Mesendoderm (in vitro differentiated cells): ENCODE measurements around the gene TRPM5.

Source experiments
- DNase-seq: peaks from one replicate; pipeline ENCODE4 v3.0.0; 2013
- H2AK5ac ChIP-seq: 2 replicates; pipeline ENCODE4 v1.6.1; 2013; ENCODE audit warnings: low read length, inconsistent platforms
- H2BK120ac ChIP-seq: 2 replicates; pipeline ENCODE4 v1.6.1; 2013; ENCODE audit warnings: low read depth, mild to moderate bottlenecking, low read length, moderate library complexity, mixed read lengths
- H2BK15ac ChIP-seq: replicated peaks from 2 replicates; pipeline ENCODE4 v1.6.1; 2013; ENCODE audit warnings: low read depth, mild to moderate bottlenecking, moderate library complexity
- H2BK5ac ChIP-seq: 2 replicates; pipeline ENCODE4 v1.6.1; 2013; ENCODE audit warnings: low read length, inconsistent platforms
- H3K18ac ChIP-seq: 2 replicates; pipeline ENCODE4 v1.6.1; 2013; ENCODE audit warnings: mild to moderate bottlenecking, low read length, mixed read lengths
- H3K23ac ChIP-seq: one replicate; pipeline ENCODE4 v1.6.1; 2013; ENCODE audit warnings: low read length
- H3K27ac ChIP-seq: 2 replicates; pipeline ENCODE4 v1.5.1; 2013; ENCODE audit warnings: low read depth, mild to moderate bottlenecking, inconsistent platforms, low read length, moderate library complexity
- H3K27me3 ChIP-seq: 2 replicates; pipeline ENCODE4 v1.6.1; 2013; ENCODE audit warnings: low read length, control low read depth, mild to moderate bottlenecking, inconsistent platforms; ENCODE audit not compliant: insufficient read depth, poor library complexity
- H3K36me3 ChIP-seq: 2 replicates; pipeline ENCODE4 v1.6.1; 2013; ENCODE audit warnings: low read length, inconsistent platforms; ENCODE audit not compliant: control insufficient read depth, insufficient read depth
- H3K4ac ChIP-seq: one replicate; pipeline ENCODE4 v1.6.1; 2013; ENCODE audit warnings: low read depth, mild to moderate bottlenecking, low read length, moderate library complexity
- H3K4me1 ChIP-seq: 2 replicates; pipeline ENCODE4 v1.6.1; 2013; ENCODE audit warnings: low read depth, low read length, inconsistent platforms; ENCODE audit not compliant: control insufficient read depth
- H3K4me2 ChIP-seq: 2 replicates; pipeline ENCODE4 v1.6.1; 2013; ENCODE audit warnings: low read length
- H3K4me3 ChIP-seq: 2 replicates; pipeline ENCODE4 v1.5.1; 2013; ENCODE audit warnings: mild to moderate bottlenecking, low read length
- H3K56ac ChIP-seq: one replicate; pipeline ENCODE4 v1.6.1; 2013; ENCODE audit warnings: low read length
- H3K79me1 ChIP-seq: 2 replicates; pipeline ENCODE4 v1.6.1; 2013; ENCODE audit warnings: low read length, inconsistent platforms
- H3K79me2 ChIP-seq: 2 replicates; pipeline ENCODE4 v1.6.1; 2013; ENCODE audit warnings: mild to moderate bottlenecking, low read length; ENCODE audit not compliant: control insufficient read depth, insufficient read depth
- H3K9ac ChIP-seq: 2 replicates; pipeline ENCODE4 v1.6.1; 2013; ENCODE audit warnings: low read length, inconsistent platforms
- H4K5ac ChIP-seq: one replicate; pipeline ENCODE4 v1.6.1; 2013; ENCODE audit warnings: low read length
- H4K8ac ChIP-seq: one replicate; pipeline ENCODE4 v1.6.1; 2013; ENCODE audit warnings: low read depth, mild to moderate bottlenecking, control low read depth, low read length, moderate library complexity
- WGBS: extraction: QIAGEN DNeasy Blood & Tissue Kit; methylation state at CpG from one replicate; pipeline ENCODE4 v1.1.7; 2013; ENCODE audit warnings: low lambda C conversion rate, missing lambda C conversion rate; ENCODE audit not compliant: insufficient coverage; ENCODE audit errors: extremely low coverage; 5-methylcytosine and 5-hydroxymethylcytosine counted together

TRPM5 gene

DNA sequence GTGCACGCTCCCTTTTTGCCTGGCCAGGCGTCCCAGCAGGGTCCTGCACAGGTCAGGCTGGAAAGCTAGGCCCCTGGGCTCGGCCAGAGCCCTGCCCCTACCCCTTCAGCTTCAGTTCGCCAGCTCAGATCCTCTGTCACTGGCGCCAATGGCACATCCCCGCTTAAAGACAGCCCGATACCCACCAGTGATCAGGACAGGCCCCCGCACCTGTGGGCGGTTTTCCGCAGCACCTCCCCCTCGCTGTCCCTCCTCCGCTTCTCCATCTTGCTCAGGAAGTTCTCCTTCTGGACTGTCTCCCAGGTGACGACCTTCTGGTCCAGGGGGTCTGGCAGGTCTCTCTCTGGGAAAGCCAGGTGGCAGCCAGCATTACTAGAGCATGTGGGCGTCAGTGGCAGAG lies 37.9 kb downstream of the TRPM5 start:
- Histone ChIP-seq H3K4me3 (no peak overlapping the region), H2BK120ac (no peak overlapping the region), H4K5ac (no peak overlapping the region), H4K8ac (no peak overlapping the region), H3K4ac (no peak overlapping the region), H3K79me2 (peaks cover 5% of the 10 kb centered on the region), H3K4me2 (no peak overlapping the region), H3K56ac (no peak overlapping the region), H3K4me1 (peaks cover under 1% of the 10 kb centered on the region), H2BK15ac (no peak overlapping the region), H3K79me1 (peaks cover 7% of the 10 kb centered on the region), H2BK5ac (no peak overlapping the region), H3K23ac (no peak overlapping the region), H2AK5ac (no peak overlapping the region), H3K27ac (no peak overlapping the region), H3K9ac (no peak overlapping the region), H3K18ac (no peak overlapping the region), H3K36me3 (no peaks in the 10 kb centered on the region), H3K27me3 (no peaks in the 10 kb centered on the region)
- no CpG with 5 or more reads among the region's 14 CpGs for WGBS
- no peak for DNase-seq

DNA sequence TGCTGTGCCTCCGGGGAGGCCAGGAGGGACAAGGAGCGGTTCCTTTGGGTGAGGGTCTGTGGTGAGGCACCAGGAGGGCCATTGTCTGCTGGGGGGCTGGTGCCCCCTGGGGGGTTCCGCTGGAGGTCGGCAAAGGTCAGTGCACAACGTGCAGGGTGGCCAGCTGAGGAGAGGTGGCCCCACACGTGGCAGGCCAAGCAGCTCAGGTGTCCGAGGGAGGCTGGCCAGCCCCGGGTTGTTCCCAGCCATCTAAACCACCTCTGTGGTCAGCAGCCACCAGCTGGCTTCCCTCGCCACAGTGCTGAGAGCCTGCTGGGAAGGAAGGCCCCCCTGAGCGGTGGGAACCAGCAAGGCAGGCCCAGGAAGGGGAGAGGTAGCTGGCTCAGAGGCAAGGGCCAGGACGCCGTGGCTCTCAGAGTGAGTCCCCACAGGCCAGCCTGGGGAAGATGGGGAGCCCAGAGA lies 39.5 kb downstream of the TRPM5 start:
- H3K27ac ChIP-seq = no peak overlapping the region
- no peak overlapping the region for H4K8ac ChIP-seq
- no peaks in the 10 kb centered on the region for H3K36me3 ChIP-seq
- H3K4me3 ChIP-seq = no peak overlapping the region
- WGBS = no CpG with 5 or more reads among the region's 12 CpGs
- H3K4ac ChIP-seq = no peak overlapping the region
- H3K79me2 ChIP-seq = peaks cover 11% of the 10 kb centered on the region
- H3K27me3 ChIP-seq = no peaks in the 10 kb centered on the region
- H3K56ac ChIP-seq = no peak overlapping the region
- H4K5ac ChIP-seq = no peak overlapping the region
- peaks cover 2% of the 10 kb centered on the region for H3K4me1 ChIP-seq
- DNase-seq = no peak
- no peak overlapping the region for H3K4me2 ChIP-seq
- H2BK5ac ChIP-seq = no peak overlapping the region
- H3K18ac ChIP-seq = no peak overlapping the region
- H2BK15ac ChIP-seq = no peak overlapping the region
- no peak overlapping the region for H3K23ac ChIP-seq
- H2AK5ac ChIP-seq = no peak overlapping the region
- peaks cover 11% of the 10 kb centered on the region for H3K79me1 ChIP-seq
- no peak overlapping the region for H2BK120ac ChIP-seq
- no peak overlapping the region for H3K9ac ChIP-seq

DNA sequence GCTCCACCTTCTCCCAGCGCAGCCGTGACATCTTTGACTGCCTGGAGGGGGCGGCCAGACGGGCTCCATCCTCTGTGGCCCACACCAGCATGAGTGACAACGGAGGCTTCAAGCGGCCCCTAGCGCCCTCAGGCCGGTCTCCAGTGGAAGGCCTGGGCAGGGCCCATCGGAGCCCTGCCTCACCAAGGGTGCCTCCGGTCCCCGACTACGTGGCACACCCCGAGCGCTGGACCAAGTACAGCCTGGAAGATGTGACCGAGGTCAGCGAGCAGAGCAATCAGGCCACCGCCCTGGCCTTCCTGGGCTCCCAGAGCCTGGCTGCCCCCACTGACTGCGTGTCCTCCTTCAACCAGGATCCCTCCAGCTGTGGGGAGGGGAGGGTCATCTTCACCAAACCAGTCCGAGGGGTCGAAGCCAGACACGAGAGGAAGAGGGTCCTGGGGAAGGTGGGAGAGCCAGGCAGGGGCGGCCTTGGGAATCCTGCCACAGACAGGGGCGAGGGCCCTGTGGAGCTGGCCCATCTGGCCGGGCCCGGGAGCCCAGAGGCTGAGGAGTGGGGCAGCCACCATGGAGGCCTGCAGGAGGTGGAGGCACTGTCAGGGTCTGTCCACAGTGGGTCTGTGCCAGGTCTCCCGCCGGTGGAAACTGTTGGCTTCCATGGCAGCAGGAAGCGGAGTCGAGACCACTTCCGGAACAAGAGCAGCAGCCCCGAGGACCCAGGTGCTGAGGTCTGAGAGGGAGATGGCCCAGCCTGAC lies 41.2 kb downstream of the TRPM5 start:
- Histone ChIP-seq H3K4ac (no peak overlapping the region), H2BK15ac (no peak overlapping the region), H2BK120ac (no peak overlapping the region), H3K4me3 (no peak overlapping the region), H3K9ac (no peak overlapping the region), H3K4me1 (peaks cover 5% of the 10 kb centered on the region), H3K79me1 (peaks cover 11% of the 10 kb centered on the region), H4K8ac (no peak overlapping the region), H4K5ac (no peak overlapping the region), H3K56ac (no peak overlapping the region), H3K36me3 (no peaks in the 10 kb centered on the region), H3K18ac (no peak overlapping the region), H3K4me2 (no peak overlapping the region), H2AK5ac (no peak overlapping the region), H2BK5ac (no peak overlapping the region), H3K27ac (no peak overlapping the region), H3K27me3 (no peaks in the 10 kb centered on the region), H3K79me2 (peaks cover 11% of the 10 kb centered on the region), H3K23ac (no peak overlapping the region)
- no peak for DNase-seq
- no CpG with 5 or more reads among the region's 31 CpGs for WGBS

DNA sequence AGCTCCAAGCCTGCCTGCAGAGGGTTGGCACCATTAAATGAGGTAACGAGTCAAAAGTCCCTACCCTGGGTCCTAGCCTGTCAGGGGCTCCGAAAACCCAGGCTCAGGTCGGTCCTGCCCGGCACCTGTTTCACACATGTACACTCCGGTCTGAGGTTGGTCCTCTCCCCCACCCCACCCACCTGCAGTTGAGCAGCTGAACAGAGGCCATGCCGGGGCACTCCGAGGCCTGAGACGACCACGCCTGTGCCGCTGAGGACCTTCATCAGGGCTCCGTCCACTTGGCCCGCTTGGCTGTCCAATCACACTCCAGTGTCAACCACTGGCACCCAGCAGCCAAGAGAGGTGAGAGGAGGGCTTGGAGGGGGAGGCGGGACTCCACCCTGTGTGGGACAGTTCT lies 42.2 kb downstream of the TRPM5 start:
- Histone ChIP-seq H3K18ac (no peak overlapping the region), H2BK120ac (no peak overlapping the region), H3K79me2 (peaks cover 11% of the 10 kb centered on the region), H3K23ac (no peak overlapping the region), H2AK5ac (no peak overlapping the region), H3K56ac (no peak overlapping the region), H3K4me1 (peaks cover 5% of the 10 kb centered on the region), H4K8ac (no peak overlapping the region), H3K36me3 (no peaks in the 10 kb centered on the region), H3K4me2 (no peak overlapping the region), H4K5ac (no peak overlapping the region), H3K27me3 (no peaks in the 10 kb centered on the region), H3K27ac (no peak overlapping the region), H3K9ac (no peak overlapping the region), H2BK5ac (no peak overlapping the region), H3K4ac (no peak overlapping the region), H2BK15ac (no peak overlapping the region), H3K79me1 (peaks cover 11% of the 10 kb centered on the region), H3K4me3 (no peak overlapping the region)
- WGBS = no CpG with 5 or more reads among the region's 13 CpGs
- no peak for DNase-seq

DNA sequence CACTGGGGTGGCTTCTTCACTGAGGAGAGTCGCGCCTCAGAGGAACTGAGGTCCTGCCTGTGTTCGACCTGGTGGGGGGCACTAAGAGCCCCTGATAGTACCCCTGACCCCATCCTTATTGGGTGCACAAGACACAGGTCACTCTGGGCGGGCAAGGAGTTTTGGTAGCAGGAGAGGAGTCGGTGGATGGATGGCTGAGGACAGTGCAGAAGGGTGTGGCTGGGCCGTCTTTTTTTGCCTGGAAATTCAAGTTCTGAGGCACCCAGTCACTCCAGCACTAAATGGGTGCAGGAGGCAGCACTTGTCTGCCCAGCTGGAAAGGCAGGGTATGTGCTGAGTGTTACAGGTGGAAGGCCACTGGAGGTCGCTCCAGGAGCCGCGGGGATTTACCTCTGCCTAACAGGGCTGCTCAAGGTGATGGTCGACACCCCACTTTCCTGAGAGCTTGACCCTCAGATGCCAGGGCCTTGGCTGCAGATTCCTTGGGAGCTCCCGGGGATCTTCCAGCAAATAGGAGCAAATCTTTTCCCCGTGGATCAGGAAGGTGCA lies 42.8 kb downstream of the TRPM5 start:
- peaks cover 11% of the 10 kb centered on the region for H3K79me1 ChIP-seq
- peak overlapping the region; percentile 96 for H3K56ac ChIP-seq
- no peak overlapping the region for H3K27ac ChIP-seq
- no peak overlapping the region for H2BK15ac ChIP-seq
- no peaks in the 10 kb centered on the region for H3K36me3 ChIP-seq
- H2BK120ac ChIP-seq = no peak overlapping the region
- H2BK5ac ChIP-seq = no peak overlapping the region
- no peaks in the 10 kb centered on the region for H3K27me3 ChIP-seq
- no peak overlapping the region for H3K23ac ChIP-seq
- H4K5ac ChIP-seq = no peak overlapping the region
- H3K4me3 ChIP-seq = peak overlapping the region; percentile 95
- H3K4me1 ChIP-seq = peaks cover 5% of the 10 kb centered on the region
- H3K4ac ChIP-seq = no peak overlapping the region
- H2AK5ac ChIP-seq = no peak overlapping the region
- peak overlapping the region; percentile 64 for H3K4me2 ChIP-seq
- DNase-seq = no peak
- no CpG with 5 or more reads among the region's 12 CpGs for WGBS
- H3K79me2 ChIP-seq = peaks cover 11% of the 10 kb centered on the region
- H3K18ac ChIP-seq = no peak overlapping the region
- no peak overlapping the region for H4K8ac ChIP-seq
- H3K9ac ChIP-seq = peak overlapping the region; percentile 99
